ENCODE data around the gene CCR8. TPM values are rescaled to one million over a fixed set of nuclear protein-coding genes. Genes with fewer than 3 reads are reported as not detected.

CCR8 gene
- total RNA-seq, 1 experiment from 2014 or later, result not detected

DNA sequence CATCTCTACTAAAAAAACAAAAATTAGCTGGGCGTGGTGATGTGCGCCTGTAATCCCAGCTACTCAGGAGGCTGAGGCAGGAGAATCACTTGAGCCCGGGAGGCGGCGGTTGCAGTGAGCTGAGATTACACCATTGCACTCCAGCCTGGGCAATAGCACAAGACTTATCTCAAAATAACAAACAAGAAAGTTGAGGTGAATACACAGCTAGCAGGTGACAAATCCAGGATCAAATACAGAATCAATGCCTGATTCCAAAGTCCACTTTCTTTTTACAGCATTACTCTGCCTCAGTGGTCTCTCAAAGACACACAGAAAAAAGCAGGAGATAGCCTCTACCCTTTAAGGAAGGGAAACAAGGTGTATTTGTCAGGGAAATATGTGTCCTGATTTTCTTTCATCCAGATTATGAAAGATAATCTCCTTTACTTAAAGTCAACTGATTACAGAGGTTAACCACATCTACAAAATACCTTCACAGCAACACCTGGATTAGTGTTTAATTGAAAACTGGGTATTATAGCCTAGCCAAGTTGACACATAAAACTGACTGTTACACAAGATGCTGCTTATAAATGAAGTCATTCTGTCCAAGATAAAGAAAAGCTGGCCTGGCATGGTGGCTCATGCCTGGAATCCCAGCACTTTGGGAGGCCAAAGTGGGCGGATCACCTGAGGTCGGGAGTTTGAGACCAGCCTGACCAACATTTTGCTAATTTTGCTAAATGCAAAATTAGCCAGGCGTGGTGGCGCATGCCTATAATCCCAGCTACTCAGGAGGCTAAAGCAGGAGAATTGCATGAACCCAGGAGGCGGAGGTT is 49.7 kb downstream of the CCR8 start:
- Histone ChIP-seq H4K20me1 (ENCODE audit: low read length) (no peaks in the 10 kb centered on the region), H3K79me2 (ENCODE audit: low read length) (no peaks in the 10 kb centered on the region), H3K36me3 (ENCODE audit: low read depth, low read length) (no peaks in the 10 kb centered on the region), H3F3A (ENCODE audit: low read length, unreplicated experiment) (no peaks in the 10 kb centered on the region), H3K4me1 (ENCODE audit: insufficient read depth, low read length) (peaks cover 7% of the 10 kb centered on the region), H3K4me3 (ENCODE audit: low read length) (no peak overlapping the region), H3K9ac (ENCODE audit: low read length) (no peak overlapping the region), H2AFZ (ENCODE audit: low read length) (no peak overlapping the region), H3K9me2 (replicated peaks; ENCODE audit: low read length) (no peaks in the 10 kb centered on the region), H3K27ac (ENCODE audit: low read length) (no peak overlapping the region), H3K9me3 (ENCODE audit: low read length) (no peaks in the 10 kb centered on the region), H3K4me2 (ENCODE audit: low read length) (no peak overlapping the region), H3K27me3 (ENCODE audit: low read length) (peaks cover 7% of the 10 kb centered on the region)
- no peak for TF ChIP-seq CTCF (conservative IDR thresholded peaks at IDR 0.05; ENCODE audit: low read depth, low read length)
- BruUV-seq (replicated peaks), result no TSS peak
- intact Hi-C loops (cut with micrococcal nuclease), result loop anchor here (1.0 to 2.0 kb wide), 2 partner anchors 86 to 190 kb away; no protein-coding TSS in a partner anchor
- POLR2A ChIA-PET (ENCODE audit: unreplicated experiment), result no interaction called here
- DNase-seq (no peak), ATAC-seq (no peak)
- CTCF ChIA-PET, result no interaction called here

DNA sequence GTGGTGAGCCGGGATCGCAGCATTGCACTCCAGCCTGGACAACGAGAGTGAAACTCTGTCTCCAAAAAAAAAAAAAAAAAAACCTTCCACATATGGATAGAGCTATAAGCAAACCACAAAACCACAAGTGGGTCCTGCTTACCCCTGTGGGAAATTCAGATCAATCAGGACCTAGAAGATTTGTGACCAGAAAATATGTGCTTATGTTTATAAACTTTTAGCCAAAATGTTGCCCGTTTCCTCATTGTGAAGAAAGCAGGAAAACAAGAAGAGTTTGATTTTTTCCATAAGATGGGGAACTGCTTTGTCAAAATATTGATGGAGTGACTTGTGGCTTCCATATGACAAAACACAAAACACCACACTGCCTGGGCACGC is 50.3 kb downstream of the CCR8 start:
- H3K36me3 ChIP-seq (ENCODE audit: low read depth, low read length), result no peaks in the 10 kb centered on the region
- H3K9ac ChIP-seq (ENCODE audit: low read length), result no peak overlapping the region
- DNase-seq, result no peak
- ChIA-PET POLR2A (ENCODE audit: unreplicated experiment) (no interaction called here), CTCF (no interaction called here)
- no peak overlapping the region for H3K4me2 ChIP-seq (ENCODE audit: low read length)
- peaks cover 12% of the 10 kb centered on the region for H3K4me1 ChIP-seq (ENCODE audit: insufficient read depth, low read length)
- intact Hi-C loops (cut with micrococcal nuclease), result loop anchor here (2.0 to 10.0 kb wide), 4 partner anchors 172 to 1245 kb away; partner anchors contain the start of genes ACAA1 and MYD88
- TF ChIP-seq CTCF (conservative IDR thresholded peaks at IDR 0.05; ENCODE audit: low read depth, low read length) (no peak), EZH2 (IDR thresholded peaks at IDR 0.05; ENCODE audit: low read length, unreplicated experiment) (no peak), EZH2phosphoT487 (IDR thresholded peaks at IDR 0.05; ENCODE audit: borderline replicate concordance, low read length) (no peak)
- no peak for ATAC-seq
- peaks cover 6% of the 10 kb centered on the region for H3K79me2 ChIP-seq (ENCODE audit: low read length)
- H3K27me3 ChIP-seq (ENCODE audit: low read length), result peaks cover 7% of the 10 kb centered on the region
- no peak overlapping the region for H3K27ac ChIP-seq (ENCODE audit: low read length)
- H3K9me3 ChIP-seq (ENCODE audit: low read length), result no peaks in the 10 kb centered on the region
- no TSS peak for BruUV-seq (replicated peaks)
- H3F3A ChIP-seq (ENCODE audit: low read length, unreplicated experiment), result no peaks in the 10 kb centered on the region
- no peak overlapping the region for H3K4me3 ChIP-seq (ENCODE audit: low read length)
- H2AFZ ChIP-seq (ENCODE audit: low read length), result no peak overlapping the region
- H4K20me1 ChIP-seq (ENCODE audit: low read length), result peaks cover 4% of the 10 kb centered on the region; the same call in 1 of the 2 replicates
- H3K9me2 ChIP-seq (replicated peaks; ENCODE audit: low read length), result no peaks in the 10 kb centered on the region

DNA sequence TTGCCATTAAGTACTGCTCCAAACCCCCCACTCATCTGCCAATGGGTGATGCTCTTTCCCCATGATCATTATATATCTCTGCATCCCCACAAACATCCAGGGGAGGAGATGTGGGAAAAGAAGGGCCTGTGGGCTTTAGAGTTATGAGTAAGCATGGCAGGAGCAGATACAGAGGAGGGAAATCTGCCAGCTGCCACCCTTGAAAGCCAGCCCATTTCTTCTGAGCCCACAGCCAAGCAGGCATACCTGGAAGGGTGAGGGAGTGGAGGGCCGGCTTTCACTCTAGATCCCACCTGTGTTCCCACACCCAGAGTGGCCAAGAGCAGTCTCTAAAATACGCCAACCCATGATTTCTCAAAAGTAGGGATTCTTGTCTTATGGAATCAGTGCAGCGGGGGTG is 51.9 kb downstream of the CCR8 start:
- no peaks in the 10 kb centered on the region for H3K9me2 ChIP-seq (replicated peaks; ENCODE audit: low read length)
- no peak overlapping the region for H2AFZ ChIP-seq (ENCODE audit: low read length)
- POLR2A ChIA-PET (ENCODE audit: unreplicated experiment), result no interaction called here
- ATAC-seq, result no peak
- H3K27me3 ChIP-seq (ENCODE audit: low read length), result no peaks in the 10 kb centered on the region; the same call in 1 of the 2 replicates
- TF ChIP-seq CTCF (conservative IDR thresholded peaks at IDR 0.05; ENCODE audit: low read depth, low read length) (no peak), EZH2phosphoT487 (IDR thresholded peaks at IDR 0.05; ENCODE audit: borderline replicate concordance, low read length) (no peak), EZH2 (IDR thresholded peaks at IDR 0.05; ENCODE audit: low read length, unreplicated experiment) (no peak)
- H3K36me3 ChIP-seq (ENCODE audit: low read depth, low read length), result no peaks in the 10 kb centered on the region
- CTCF ChIA-PET, result no interaction called here
- H3K9me3 ChIP-seq (ENCODE audit: low read length), result no peaks in the 10 kb centered on the region
- H3K9ac ChIP-seq (ENCODE audit: low read length), result no peak overlapping the region
- no peak overlapping the region for H3K27ac ChIP-seq (ENCODE audit: low read length)
- no TSS peak for BruUV-seq (replicated peaks)
- no peak overlapping the region for H3K4me2 ChIP-seq (ENCODE audit: low read length)
- intact Hi-C loops (cut with micrococcal nuclease), result loop anchor here (5.0 to 10.0 kb wide), 3 partner anchors 174 to 1247 kb away; partner anchors contain the start of genes ACAA1 and MYD88
- no peaks in the 10 kb centered on the region for H3F3A ChIP-seq (ENCODE audit: low read length, unreplicated experiment)
- peaks cover 23% of the 10 kb centered on the region for H3K79me2 ChIP-seq (ENCODE audit: low read length)
- peaks cover 20% of the 10 kb centered on the region for H4K20me1 ChIP-seq (ENCODE audit: low read length)
- DNase-seq, result no peak
- peaks cover 23% of the 10 kb centered on the region for H3K4me1 ChIP-seq (ENCODE audit: insufficient read depth, low read length)
- no peak overlapping the region for H3K4me3 ChIP-seq (ENCODE audit: low read length)

Data from PC-3 (cell line).